ENCODE measurements around the gene DLG2. TPM values are rescaled to one million over a fixed set of nuclear protein-coding genes. Genes with fewer than 3 reads are reported as not detected.

Gene DLG2
- total and polyA plus RNA-seq, 2 of the 8 experiments (the other 6 are each of a cell fraction or from before 2014, with no cell fraction given), result 1.7 to 14.3 TPM

GRCh38 chr11:84381666-84382065, 1245.5 kb downstream of the DLG2 start:
- 86% methylated on average over 1 of the region's 1 CpG; no CpG with 5 or more reads in 1 of the 2 experiments for WGBS, 2 experiments (ENCODE audit: extremely low coverage in 1 of 2, insufficient coverage in 1 of 2, insufficient read length in 1 of 2, insufficient replicate concordance in 2 of 2, low coverage in 1 of 2, low lambda C conversion rate in 2 of 2, missing lambda C conversion rate in 1 of 2)
- Histone ChIP-seq H3K4me1 (replicated peaks in 1 of 4; ENCODE audit: control insufficient read depth in 3 of 4, insufficient read depth in 4 of 4, low read length in 3 of 4) (no peaks in the 10 kb centered on the region), H3K4me2 (ENCODE audit: insufficient read depth in 1 of 2, low read depth in 2 of 2, low read length in 2 of 2) (no peak overlapping the region), H3K79me1 (ENCODE audit: low read depth, low read length) (no peaks in the 10 kb centered on the region), H3K23me2 (ENCODE audit: low read depth, low read length) (no peaks in the 10 kb centered on the region), H3K18ac (ENCODE audit: extremely low read depth, low read length) (no peak overlapping the region), H2AK5ac (ENCODE audit: low read depth, low read length) (no peak overlapping the region), H3K27me3 (replicated peaks in 1 of 4; ENCODE audit: control insufficient read depth in 3 of 4, extremely low read depth in 1 of 4, insufficient read depth in 3 of 4, low read length in 3 of 4) (no peaks in the 10 kb centered on the region), H4K20me1 (replicated peaks in 1 of 2; ENCODE audit: control insufficient read depth in 1 of 2, insufficient read depth in 2 of 2, low read length in 2 of 2) (no peaks in the 10 kb centered on the region), H3K9ac (replicated peaks in 1 of 4; ENCODE audit: extremely low read depth in 1 of 4, low read depth in 3 of 4, low read length in 3 of 4) (no peak overlapping the region), H2BK20ac (ENCODE audit: low read length) (no peak overlapping the region), H2BK120ac (replicated peaks; ENCODE audit: low read depth, low read length) (no peak overlapping the region), H3K56ac (replicated peaks; ENCODE audit: insufficient read length, low read depth, low read length) (no peak overlapping the region), H3K4me3 (ENCODE audit: extremely low read depth in 1 of 4, insufficient read depth in 2 of 4, low read depth in 3 of 4, low read length in 4 of 4) (no peak overlapping the region), H3K4ac (replicated peaks; ENCODE audit: insufficient read length, low read depth, low read length) (no peak overlapping the region), H2BK12ac (ENCODE audit: low read depth, low read length) (no peak overlapping the region), H3K27ac (ENCODE audit: low read depth, low read length) (no peak overlapping the region), H2BK15ac (ENCODE audit: low read length) (no peak overlapping the region), H2BK5ac (ENCODE audit: low read depth, low read length) (no peak overlapping the region), H4K91ac (replicated peaks; ENCODE audit: insufficient read length, low read length) (no peak overlapping the region), H3K36me3 (ENCODE audit: control insufficient read depth in 2 of 4, insufficient read depth in 4 of 4, low read length in 3 of 4) (no peaks in the 10 kb centered on the region), H3K23ac (ENCODE audit: insufficient read length) (no peak overlapping the region), H2AFZ (ENCODE audit: low read length) (no peak overlapping the region), H3K9me3 (ENCODE audit: insufficient read depth in 2 of 2, low read depth in 1 of 2, low read length in 1 of 2) (no peaks in the 10 kb centered on the region), H3K79me2 (ENCODE audit: control insufficient read depth in 1 of 2, insufficient read depth in 2 of 2, low read length in 2 of 2) (no peaks in the 10 kb centered on the region), H4K8ac (ENCODE audit: extremely low read depth, insufficient read depth, low read length) (no peak overlapping the region), H4K5ac (ENCODE audit: insufficient read length, low read depth, low read length) (no peak overlapping the region), H3K14ac (ENCODE audit: insufficient read length) (no peak overlapping the region)
- POLR2A ChIA-PET (ENCODE audit: partially characterized antibody), result no interaction called here
- no peak for TF ChIP-seq NRF1 (IDR thresholded peaks at IDR 0.05; ENCODE audit: low read depth, low read length)
- no peak for TF ChIP-seq SRF (IDR thresholded peaks at IDR 0.05; ENCODE audit: low read depth, low read length)
- no peak for TF ChIP-seq POU5F1 (IDR thresholded peaks at IDR 0.05; ENCODE audit: low read depth, low read length)
- TF ChIP-seq ATF3 (IDR thresholded peaks at IDR 0.05; ENCODE audit: insufficient read depth, low read depth, low read length), result no peak
- DNase-seq (ENCODE audit: low read depth in 1 of 2, low spot score in 2 of 2) (no peak), FAIRE-seq (no peak)
- CTCF ChIA-PET (ENCODE audit: partially characterized antibody), result interaction anchor here (0.9 to 1.6 kb wide), 2 partner anchors 17 to 545 kb away, joined by 3 to 4 read pairs; no protein-coding TSS in a partner anchor
